Endodermal cell (in vitro differentiated cells): ENCODE data around the gene COL11A1. TPM values are rescaled to one million over a fixed set of nuclear protein-coding genes. Genes with fewer than 3 reads are reported as not detected.

Experiments
- DNase-seq: peaks from one replicate; pipeline ENCODE4 v3.0.0-alpha.2; 2017
- H3K27ac ChIP-seq: 2 replicates; pipeline ENCODE4 v1.5.1; 2013; ENCODE audit warnings: mild to moderate bottlenecking, low read depth, low read length, moderate library complexity
- H3K27me3 ChIP-seq: 2 replicates; pipeline ENCODE4 v1.6.1; 2013; ENCODE audit warnings: mild to moderate bottlenecking, low read length, moderate library complexity; ENCODE audit not compliant: insufficient read depth, control insufficient read depth, poor library complexity, severe bottlenecking
- H3K36me3 ChIP-seq: 2 replicates; pipeline ENCODE4 v1.7.0; 2013; ENCODE audit warnings: mild to moderate bottlenecking, low read length, moderate library complexity; ENCODE audit not compliant: control insufficient read depth, insufficient read depth
- H3K4me1 ChIP-seq: one replicate; pipeline ENCODE4 v1.7.0; 2013; ENCODE audit warnings: low read length; ENCODE audit not compliant: control insufficient read depth, insufficient read depth
- H3K4me3 ChIP-seq: 2 replicates; pipeline ENCODE4 v1.5.1; 2013; ENCODE audit warnings: mild to moderate bottlenecking, low read length, moderate library complexity
- H3K9ac ChIP-seq: 2 replicates; pipeline ENCODE4 v1.6.1; 2013; ENCODE audit warnings: mild to moderate bottlenecking, low read length, moderate library complexity; ENCODE audit not compliant: poor library complexity, severe bottlenecking; ENCODE audit errors: extremely low read depth
- H3K9me3 ChIP-seq: 2 replicates; pipeline ENCODE4 v1.6.1; 2013; ENCODE audit warnings: mild to moderate bottlenecking, low read length, moderate library complexity; ENCODE audit not compliant: control insufficient read depth
- H3K27ac Mint-ChIP-seq: 2 replicates; pipeline ENCODE4 v1.8.0; 2020; ENCODE audit warnings: mixed read lengths
- H3K27me3 Mint-ChIP-seq: 2 replicates; pipeline ENCODE4 v1.8.0; 2021; ENCODE audit warnings: mild to moderate bottlenecking, mixed read lengths; ENCODE audit not compliant: insufficient read depth
- H3K36me3 Mint-ChIP-seq: 2 replicates; pipeline ENCODE4 v1.8.0; 2020; ENCODE audit warnings: low read depth, mixed read lengths
- H3K4me1 Mint-ChIP-seq: 2 replicates; pipeline ENCODE4 v1.8.0; 2020; ENCODE audit warnings: mixed read lengths
- H3K4me3 Mint-ChIP-seq: 2 replicates; pipeline ENCODE4 v1.8.0; 2020; ENCODE audit warnings: mild to moderate bottlenecking, moderate library complexity, mixed read lengths
- H3K9me3 Mint-ChIP-seq: 2 replicates; pipeline ENCODE4 v1.8.0; 2020; ENCODE audit warnings: mild to moderate bottlenecking, mixed read lengths
- CTCF ChIP-seq: fragments of 200-600 bp; sonication (generic); conservative IDR thresholded peaks from 2 replicates; pipeline ENCODE4 v1.5.0; 2021; ENCODE audit warnings: antibody characterized with exemption, mild to moderate bottlenecking
- WGBS, 2 experiments: methylation state at CpG; one replicate each; pipeline versions ENCODE4 v1.1.5 to v1.1.7; 2013; ENCODE audit warnings: missing lambda C conversion rate in 2 of 2, mixed read lengths in 1 of 2; ENCODE audit not compliant: insufficient coverage in 1 of 2, insufficient read length in 1 of 2; 5-methylcytosine and 5-hydroxymethylcytosine counted together
- total RNA-seq, 2 donors: library from RNA; stranded (reverse); fragmentation: NEBNext Ultra II Directional in 1 of 2; extraction: Animal tissue kit (Norgen Biotek cat#: 25700) in 1 of 2; gene quantifications; 2 replicates in 1 of 2; 3 replicates in 1 of 2; pipeline ENCODE4 v1.2.1, GENCODE V29; 2021

The COL11A1 gene
- total RNA-seq, 2 donors from 2014 or later, result 6.7 to 27.5 TPM

- Histone ChIP-seq H3K27ac (no peak overlapping the region), H3K4me1 (no peaks in the 10 kb centered on the region), H3K27me3 (no peaks in the 10 kb centered on the region), H3K4me3 (no peak overlapping the region), H3K9ac (no peak overlapping the region), H3K36me3 (no peaks in the 10 kb centered on the region), H3K9me3 (no peaks in the 10 kb centered on the region)
- 95% methylated on average over 2 of the region's 2 CpGs; no CpG with 5 or more reads in 1 of the 2 experiments for WGBS, 2 experiments
- Mint-ChIP-seq H3K9me3 (no peaks in the 10 kb centered on the region), H3K4me3 (no peak overlapping the region), H3K36me3 (no peaks in the 10 kb centered on the region), H3K4me1 (no peaks in the 10 kb centered on the region), H3K27ac (no peak overlapping the region), H3K27me3 (no peaks in the 10 kb centered on the region)
- TF ChIP-seq CTCF, result no peak
- no peak for DNase-seq
These were observed 32.9 kb downstream of the COL11A1 start for GRCh38 chr1:103075316-103076000.

GRCh38 chr1:103074224-103074623 lies 34.1 kb downstream of the COL11A1 start:
- no peaks in the 10 kb centered on the region for H3K27me3 ChIP-seq
- H3K36me3 Mint-ChIP-seq, result no peaks in the 10 kb centered on the region
- no peaks in the 10 kb centered on the region for H3K27me3 Mint-ChIP-seq
- no peaks in the 10 kb centered on the region for H3K4me1 Mint-ChIP-seq
- no peak overlapping the region for H3K27ac Mint-ChIP-seq
- H3K9me3 Mint-ChIP-seq, result no peaks in the 10 kb centered on the region
- no peak for TF ChIP-seq CTCF
- H3K9me3 ChIP-seq, result no peaks in the 10 kb centered on the region
- H3K4me3 Mint-ChIP-seq, result no peak overlapping the region
- H3K36me3 ChIP-seq, result no peaks in the 10 kb centered on the region
- H3K4me1 ChIP-seq, result no peaks in the 10 kb centered on the region
- DNase-seq, result no peak
- WGBS, 2 experiments, result 98 to 100% methylated on average over 1 to 6 of the region's 6 CpGs
- no peak overlapping the region for H3K27ac ChIP-seq
- H3K9ac ChIP-seq, result no peak overlapping the region
- no peak overlapping the region for H3K4me3 ChIP-seq

GRCh38 chr1:103069201-103069600 lies 39.1 kb downstream of the COL11A1 start:
- Mint-ChIP-seq H3K27ac (no peak overlapping the region), H3K4me3 (no peak overlapping the region), H3K9me3 (no peaks in the 10 kb centered on the region), H3K36me3 (no peaks in the 10 kb centered on the region), H3K4me1 (no peaks in the 10 kb centered on the region), H3K27me3 (no peaks in the 10 kb centered on the region)
- H3K9me3 ChIP-seq, result no peaks in the 10 kb centered on the region
- no peak overlapping the region for H3K4me3 ChIP-seq
- H3K9ac ChIP-seq, result no peak overlapping the region
- H3K27me3 ChIP-seq, result no peaks in the 10 kb centered on the region
- 90% methylated on average over 2 of the region's 2 CpGs; no CpG with 5 or more reads in 1 of the 2 experiments for WGBS, 2 experiments
- no peak for TF ChIP-seq CTCF
- H3K27ac ChIP-seq, result no peak overlapping the region
- H3K4me1 ChIP-seq, result no peaks in the 10 kb centered on the region
- H3K36me3 ChIP-seq, result no peaks in the 10 kb centered on the region
- DNase-seq, result no peak
